ENCODE results near the gene LIMK2.

The LIMK2 gene

GRCh38 chr22:31272522-31273446 lies 60.7 kb downstream of the LIMK2 start:
- no peak for DNase-seq (ENCODE audit: low read depth)

DNA sequence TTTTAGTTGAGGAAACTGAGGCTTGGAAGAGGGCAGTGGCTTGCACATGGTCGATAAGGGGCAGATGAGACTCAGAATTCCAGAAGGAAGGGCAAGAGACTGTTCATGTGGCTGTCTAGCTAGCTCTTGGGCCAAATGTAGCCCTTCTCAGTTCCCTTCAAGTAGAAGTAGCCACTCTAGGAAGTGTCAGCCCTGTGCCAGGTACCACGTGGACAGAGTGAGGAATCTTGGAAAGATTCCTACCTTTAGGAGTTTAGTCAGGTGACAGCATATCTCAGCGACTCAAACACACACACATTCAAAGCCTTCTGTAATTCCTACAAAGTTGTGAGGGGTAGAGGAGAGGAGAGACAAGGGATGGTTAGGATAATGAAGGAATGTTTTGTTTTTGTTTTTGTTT lies 61.9 kb downstream of the LIMK2 start:
- DNase-seq (ENCODE audit: low read depth) = no peak

DNA sequence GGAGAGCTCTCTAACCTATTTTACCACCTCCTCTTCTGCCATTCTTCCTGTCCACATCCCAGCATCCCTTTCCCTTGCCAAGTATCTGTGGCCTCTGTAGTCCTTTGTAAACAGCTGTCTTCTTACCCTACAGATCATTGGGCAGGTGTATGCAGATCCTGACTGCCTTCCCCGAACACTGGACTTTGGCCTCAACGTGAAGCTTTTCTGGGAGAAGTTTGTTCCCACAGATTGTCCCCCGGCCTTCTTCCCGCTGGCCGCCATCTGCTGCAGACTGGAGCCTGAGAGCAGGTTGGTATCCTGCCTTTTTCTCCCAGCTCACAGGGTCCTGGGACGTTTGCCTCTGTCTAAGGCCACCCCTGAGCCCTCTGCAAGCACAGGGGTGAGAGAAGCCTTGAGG lies 62.9 kb downstream of the LIMK2 start:
- no peak for DNase-seq (ENCODE audit: low read depth)

GRCh38 chr22:31275576-31275975 lies 63.5 kb downstream of the LIMK2 start:
- no peak for DNase-seq (ENCODE audit: low read depth)

DNA sequence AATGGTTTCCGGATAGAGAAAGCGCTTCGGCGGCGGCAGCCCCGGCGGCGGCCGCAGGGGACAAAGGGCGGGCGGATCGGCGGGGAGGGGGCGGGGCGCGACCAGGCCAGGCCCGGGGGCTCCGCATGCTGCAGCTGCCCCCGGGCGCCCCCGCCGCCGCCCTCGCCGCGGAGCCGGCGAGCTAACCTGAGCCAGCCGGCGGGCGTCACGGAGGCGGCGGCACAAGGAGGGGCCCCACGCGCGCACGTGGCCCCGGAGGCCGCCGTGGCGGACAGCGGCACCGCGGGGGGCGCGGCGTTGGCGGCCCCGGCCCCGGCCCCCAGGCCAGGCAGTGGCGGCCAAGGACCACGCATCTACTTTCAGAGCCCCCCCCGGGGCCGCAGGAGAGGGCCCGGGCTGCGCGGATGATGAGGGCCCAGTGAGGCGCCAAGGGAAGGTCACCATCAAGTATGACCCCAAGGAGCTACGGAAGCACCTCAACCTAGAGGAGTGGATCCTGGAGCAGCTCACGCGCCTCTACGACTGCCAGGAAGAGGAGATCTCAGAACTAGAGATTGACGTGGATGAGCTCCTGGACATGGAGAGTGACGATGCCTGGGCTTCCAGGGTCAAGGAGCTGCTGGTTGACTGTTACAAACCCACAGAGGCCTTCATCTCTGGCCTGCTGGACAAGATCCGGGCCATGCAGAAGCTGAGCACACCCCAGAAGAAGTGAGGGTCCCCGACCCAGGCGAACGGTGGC lies 64.5 kb downstream of the LIMK2 start:
- no peak for DNase-seq (ENCODE audit: low read depth)

DNA sequence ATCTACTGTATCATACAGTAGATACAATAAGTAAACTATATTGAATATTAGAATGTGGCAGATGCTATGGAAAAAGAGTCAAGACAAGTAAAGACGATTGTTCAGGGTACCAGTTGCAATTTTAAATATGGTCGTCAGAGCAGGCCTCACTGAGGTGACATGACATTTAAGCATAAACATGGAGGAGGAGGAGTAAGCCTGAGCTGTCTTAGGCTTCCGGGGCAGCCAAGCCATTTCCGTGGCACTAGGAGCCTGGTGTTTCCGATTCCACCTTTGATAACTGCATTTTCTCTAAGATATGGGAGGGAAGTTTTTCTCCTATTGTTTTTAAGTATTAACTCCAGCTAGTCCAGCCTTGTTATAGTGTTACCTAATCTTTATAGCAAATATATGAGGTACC lies 65.6 kb downstream of the LIMK2 start:
- no peak for DNase-seq (ENCODE audit: low read depth)

DNA sequence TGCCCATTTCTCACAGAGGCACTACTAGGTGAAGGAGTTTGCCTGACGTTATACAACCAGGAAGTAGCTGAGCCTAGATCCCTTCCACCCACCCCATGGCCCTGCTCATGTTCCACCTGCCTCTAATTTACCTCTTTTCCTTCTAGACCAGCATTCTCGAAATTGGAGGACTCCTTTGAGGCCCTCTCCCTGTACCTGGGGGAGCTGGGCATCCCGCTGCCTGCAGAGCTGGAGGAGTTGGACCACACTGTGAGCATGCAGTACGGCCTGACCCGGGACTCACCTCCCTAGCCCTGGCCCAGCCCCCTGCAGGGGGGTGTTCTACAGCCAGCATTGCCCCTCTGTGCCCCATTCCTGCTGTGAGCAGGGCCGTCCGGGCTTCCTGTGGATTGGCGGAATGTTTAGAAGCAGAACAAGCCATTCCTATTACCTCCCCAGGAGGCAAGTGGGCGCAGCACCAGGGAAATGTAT lies 66.1 kb downstream of the LIMK2 start:
- no peak for DNase-seq (ENCODE audit: low read depth)

GRCh38 chr22:31278626-31279326 lies 66.7 kb downstream of the LIMK2 start:
- DNase-seq (ENCODE audit: low read depth) = peak; percentile 20

- no peak for DNase-seq (ENCODE audit: low read depth)
Observed at GRCh38 chr22:31279327-31279669, 67.2 kb downstream of the LIMK2 start.

GRCh38 chr22:31279821-31280505 lies 67.9 kb downstream of the LIMK2 start:
- no peak for DNase-seq (ENCODE audit: low read depth)

DNA sequence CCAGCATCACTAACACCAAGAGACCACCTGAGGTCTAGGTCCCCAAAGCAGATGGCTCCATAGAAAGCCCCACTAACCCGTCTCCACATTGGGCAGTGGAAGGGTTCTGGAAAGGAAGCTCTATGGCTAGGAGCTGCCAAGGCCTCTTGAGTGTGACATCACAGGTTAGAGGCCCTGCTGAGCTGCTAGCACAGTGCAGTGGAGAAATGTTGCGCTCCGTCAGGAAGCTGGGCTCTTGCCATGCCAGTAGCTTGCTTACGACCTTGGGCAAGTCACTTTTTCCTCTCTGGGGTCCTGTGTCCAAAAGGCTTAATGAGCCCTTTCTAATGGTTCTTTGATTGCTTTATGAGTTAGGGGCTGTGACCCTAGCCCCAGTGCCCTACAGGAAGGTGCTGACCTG lies 69.6 kb downstream of the LIMK2 start:
- no peak for DNase-seq (ENCODE audit: low read depth)

- no peak for DNase-seq (ENCODE audit: low read depth)
Observed at GRCh38 chr22:31282748-31283468, 70.8 kb downstream of the LIMK2 start.

DNA sequence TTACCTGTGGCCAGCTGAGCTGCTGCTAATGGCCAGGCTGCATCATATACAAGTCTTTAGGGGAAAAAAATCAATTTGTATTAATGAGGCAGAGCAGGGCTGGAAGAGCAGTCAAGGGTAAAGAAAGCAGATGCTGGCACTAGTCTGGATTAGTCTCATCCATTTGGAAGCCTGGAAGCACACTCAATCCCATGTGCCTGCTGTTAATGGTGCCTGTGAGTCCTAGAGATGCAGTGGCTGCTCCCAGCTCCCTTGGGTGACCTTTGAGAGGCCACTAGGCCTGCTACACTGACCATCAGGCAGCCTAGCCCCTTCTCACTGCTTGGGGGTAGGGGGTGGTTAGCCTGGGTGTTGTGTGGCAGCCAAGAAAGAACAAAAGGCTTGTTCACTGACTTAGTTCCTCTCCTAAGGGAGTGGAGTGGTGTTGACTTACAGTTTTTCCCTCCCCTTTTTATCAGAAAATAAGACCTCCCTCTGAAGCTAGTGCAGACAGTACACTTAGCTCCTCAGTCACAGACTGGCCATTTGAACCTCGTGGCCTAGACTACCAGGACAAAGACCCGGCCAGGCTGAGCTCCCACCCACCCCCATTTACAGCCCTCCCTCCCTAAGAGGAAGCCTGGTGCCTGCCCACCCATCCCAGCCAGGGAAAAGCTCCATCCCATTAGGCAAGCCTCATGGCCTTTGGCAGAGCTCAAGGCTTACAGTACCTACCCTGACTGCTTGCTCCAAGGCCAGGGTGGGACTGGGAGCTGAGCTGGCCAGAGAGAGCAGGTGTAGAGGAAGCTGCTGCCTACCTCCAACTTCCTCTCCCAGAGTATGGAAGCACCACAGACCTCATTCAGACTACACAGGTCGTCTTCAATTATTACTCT lies 72.4 kb downstream of the LIMK2 start:
- no peak for DNase-seq (ENCODE audit: low read depth)

DNA sequence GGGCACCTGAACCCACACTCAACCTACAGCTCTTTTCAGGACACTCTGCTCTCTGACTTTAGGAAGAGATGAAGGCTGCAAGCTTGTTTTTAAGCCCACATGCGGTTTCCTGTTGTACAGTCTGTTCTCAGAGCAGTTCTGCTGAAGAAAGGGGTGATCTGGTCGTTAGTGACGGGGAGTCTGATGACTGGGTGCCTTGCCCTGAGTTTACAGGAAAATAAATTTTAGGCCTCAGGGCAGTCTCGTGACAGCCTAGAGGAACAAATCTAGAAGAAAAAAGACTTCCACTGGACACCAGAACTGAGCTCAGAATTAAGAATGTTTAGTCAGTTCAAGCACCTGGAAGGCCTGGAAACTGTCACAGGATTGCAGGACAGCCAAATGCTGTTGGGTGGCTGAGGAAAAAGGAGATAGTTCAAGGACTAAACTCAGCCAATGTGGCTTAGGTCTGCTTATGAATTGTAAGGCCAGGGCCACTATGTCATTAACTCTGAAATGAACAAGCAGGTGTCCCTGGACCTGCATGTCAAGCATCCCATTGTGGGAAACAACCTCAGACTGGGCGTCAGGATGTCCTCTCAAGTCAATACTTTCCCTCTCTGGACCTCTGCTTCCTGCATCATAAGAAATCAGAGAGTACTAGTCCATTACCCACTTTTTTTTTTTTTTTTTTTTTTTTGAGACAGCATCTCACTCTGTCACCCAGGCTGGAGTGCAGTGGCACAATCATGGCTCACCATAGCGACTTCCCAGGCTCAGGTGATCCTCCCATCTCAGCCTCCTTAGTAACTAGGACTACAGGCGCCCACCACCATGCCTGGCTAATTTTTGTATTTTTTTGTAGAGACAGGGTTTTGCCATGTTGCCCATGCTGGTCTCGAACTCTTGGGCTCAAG lies 74.5 kb downstream of the LIMK2 start:
- peak; percentile 51 for DNase-seq (ENCODE audit: low read depth)

GRCh38 chr22:31287818-31288495 lies 75.9 kb downstream of the LIMK2 start:
- DNase-seq (ENCODE audit: low read depth) = no peak

GRCh38 chr22:31288496-31289240 lies 76.6 kb downstream of the LIMK2 start:
- DNase-seq (ENCODE audit: low read depth) = no peak

DNA sequence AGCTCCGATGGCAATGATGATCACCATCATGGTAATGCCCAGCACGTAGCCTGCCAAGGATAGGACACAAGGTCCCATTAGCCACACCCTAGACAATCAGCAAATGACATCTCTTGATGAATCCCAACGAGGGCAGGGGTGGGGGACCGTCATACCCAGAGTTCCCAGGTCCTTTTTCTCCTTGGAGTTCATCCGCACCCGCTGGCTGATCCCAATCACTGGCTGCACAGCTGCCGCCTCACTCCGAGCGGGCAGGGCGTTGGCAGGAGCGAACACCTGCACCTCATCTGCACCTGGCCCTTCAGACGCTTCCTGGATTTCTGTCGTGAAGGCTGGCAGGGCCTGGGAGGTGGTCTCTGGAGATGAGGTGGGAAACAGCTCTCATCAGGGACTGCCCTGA lies 77.2 kb downstream of the LIMK2 start:
- no peak for DNase-seq (ENCODE audit: low read depth)

Data from activated T-helper 1 cell treated with Interleukin-2 at 50 U/mL for 16 hours (primary cell).